ENCODE measurements around the gene RGS2.
A peak's percentile ranks its signal among the peaks of the same experiment; 100 is the strongest.

Gene RGS2

DNA sequence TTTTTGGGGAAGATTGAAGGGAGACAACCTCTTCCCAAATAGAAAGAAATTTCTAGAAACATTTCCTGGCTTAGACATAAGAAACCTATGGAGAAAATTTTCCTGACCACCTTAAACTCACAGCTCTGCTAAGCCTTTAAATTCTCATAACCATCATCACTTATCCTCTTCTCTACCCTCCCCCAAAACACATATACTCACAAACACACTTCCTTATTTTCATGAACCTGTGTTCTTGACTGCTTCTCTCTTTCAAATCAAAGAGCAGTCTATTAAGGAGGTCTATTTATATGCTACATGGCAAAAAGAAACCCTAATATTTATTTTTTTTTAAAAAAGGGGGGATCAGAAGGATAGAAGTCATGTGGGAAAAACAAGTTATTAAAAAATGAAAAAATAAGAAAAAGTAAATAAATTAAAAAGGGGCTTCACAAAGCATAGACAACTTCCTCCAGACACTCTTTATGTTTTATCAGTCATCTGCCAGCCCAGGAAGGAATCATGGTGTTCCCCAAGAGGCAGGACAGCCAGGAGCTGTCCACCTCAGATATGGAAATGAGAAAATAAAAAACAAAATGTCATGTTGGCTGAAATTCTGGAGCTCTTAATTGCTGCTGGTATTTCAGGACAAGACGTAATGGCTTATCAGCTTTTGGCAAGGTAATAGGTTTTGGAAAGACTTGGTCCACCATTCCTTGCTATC lies 12.8 kb upstream of the RGS2 start:
- no peak for DNase-seq (ENCODE audit: low spot score)

- no peak for DNase-seq (ENCODE audit: low spot score)
Observed at GRCh38 chr1:192797143-192797542, 11.7 kb upstream of the RGS2 start.

DNA sequence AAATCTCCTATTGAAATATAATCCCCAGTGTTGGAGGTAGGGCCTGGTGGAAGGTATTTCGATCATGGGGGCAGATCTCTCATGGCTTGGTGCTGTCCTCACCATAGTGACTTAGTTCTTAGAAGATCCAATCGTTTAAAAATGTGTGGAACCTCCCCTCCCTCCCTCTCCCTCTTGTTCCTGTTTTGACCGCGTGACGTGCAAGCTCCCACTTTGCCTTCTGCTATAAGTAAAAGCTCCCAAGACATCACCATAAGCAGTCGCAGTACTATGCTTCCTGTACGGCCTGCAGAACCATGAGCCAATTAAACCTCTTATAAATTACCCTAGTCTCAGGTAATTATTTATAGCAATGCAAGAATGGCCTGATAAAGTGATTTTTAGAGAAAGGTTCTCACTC lies 10.9 kb upstream of the RGS2 start:
- no peak for DNase-seq (ENCODE audit: low spot score)

DNA sequence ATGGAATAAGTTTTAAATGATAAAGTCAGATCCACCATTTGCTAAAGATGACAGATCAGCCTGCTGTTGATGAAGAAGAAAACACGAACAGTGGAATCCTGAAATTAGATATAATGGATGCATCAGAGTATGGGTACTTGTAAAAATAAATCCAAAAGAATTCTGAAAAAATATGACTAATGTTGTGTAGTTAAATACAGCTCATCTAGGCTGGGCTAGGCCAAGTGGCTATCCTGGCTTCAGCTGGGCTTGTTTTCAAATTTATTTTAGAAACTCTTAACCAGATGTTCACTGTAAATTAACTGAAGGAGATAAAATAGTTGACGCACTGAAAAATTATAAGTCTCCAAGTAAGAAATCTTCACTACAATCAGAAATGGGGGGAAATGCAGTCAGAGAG lies 7.4 kb upstream of the RGS2 start:
- DNase-seq (ENCODE audit: low spot score) = no peak

DNA sequence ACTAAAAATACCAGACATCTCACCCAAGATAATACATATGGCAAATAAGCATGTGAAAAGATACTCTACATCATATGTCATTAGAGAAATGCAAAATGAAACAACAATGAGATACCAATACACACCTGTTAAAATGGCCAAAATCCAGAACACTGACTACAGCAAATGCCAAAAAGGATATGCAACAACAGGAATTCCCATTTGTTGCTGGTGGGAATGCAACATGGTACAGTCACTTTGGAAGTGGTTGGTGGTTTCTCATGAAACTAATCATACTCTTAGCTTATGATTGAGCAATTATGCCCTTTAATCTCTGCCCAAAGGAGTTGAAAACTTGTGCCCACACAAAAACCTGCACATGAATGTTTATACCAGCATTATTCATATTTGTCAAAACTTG lies 6.4 kb upstream of the RGS2 start:
- no peak for DNase-seq (ENCODE audit: low spot score)

DNA sequence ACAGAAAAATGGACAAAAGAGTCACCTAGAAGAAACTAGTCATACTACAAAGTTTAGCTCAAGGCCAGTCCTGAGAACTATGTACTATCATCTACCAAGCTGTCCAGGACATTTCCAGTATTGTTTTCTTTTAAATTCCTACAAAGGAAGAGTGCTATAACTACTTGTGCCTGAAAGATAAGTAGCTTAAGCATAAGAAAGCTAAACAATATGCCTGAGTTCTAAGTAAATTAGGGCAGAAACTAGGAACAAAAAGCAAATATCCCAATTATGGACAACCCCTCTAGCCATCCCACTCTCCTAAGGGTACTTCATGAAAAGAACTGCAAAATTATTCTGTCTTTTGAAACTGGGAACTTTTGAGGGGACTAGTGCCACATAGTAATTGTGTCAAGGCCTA lies 5.3 kb upstream of the RGS2 start:
- no peak for DNase-seq (ENCODE audit: low spot score)

GRCh38 chr1:192805832-192806323 lies 3.0 kb upstream of the RGS2 start:
- peak; percentile 63 for DNase-seq (ENCODE audit: low spot score)

DNA sequence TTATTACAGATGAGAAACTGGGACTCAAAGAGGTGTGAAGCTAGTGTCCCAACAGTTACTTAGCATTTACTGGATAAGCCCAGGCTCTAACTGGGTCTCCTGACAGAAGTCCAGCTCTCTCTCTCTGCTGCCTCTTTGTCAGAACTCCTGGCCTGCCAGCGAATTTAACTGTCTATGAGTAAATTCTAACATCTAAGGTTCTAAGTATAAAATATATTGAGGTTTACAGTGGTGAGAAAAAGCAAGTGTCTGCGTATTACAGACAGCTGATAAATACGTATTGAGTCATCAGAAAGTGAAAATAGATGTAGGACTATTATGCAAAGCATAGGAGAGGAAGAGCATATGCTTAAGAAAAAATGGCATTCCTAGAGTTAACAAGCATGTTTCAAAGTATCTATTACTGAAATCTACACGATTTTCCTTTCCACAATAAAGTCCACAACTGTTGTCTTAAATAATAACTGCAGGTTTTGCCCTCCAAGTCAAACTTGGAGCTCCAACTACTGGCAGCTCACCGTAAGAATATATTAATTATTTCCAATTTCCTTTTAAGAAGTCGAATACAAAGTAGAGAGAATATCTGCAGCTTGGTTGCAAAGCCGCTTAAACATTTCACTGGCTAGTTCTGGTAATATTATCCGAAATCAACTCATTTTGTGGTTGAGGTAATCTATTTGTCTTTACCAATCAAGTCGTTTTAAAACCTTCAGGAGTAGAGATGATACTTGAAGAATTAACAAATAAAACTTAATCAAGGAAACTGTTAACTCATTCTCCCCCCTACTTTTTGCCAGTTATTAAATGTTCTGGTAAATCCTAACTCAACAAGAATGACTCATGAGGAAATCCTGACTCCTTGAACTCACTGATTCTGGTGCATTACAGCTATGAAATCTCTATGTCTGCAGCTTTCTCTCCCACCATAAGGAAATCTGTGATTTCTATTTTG lies 1.4 kb upstream of the RGS2 start:
- peak; percentile 24 for DNase-seq (ENCODE audit: low spot score)

DNA sequence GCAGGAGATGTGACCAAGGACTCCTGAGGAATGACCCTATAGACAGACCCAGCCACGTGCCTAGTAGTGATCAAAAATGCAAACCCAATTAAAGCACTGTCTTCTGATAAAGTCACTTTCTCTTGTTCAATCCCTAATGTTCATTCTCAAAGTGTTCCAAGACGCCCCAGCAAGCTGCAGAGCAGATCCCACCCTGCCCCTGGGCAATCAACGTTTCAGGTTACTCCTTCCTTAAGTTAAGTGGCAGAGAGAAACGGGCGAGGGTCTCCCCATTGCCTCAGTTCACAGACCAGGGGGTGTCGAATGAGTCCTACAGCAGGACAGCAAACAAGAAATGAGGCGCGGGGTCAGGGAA lies 699 bp upstream of the RGS2 start:
- no peak for DNase-seq (ENCODE audit: low spot score)

DNA sequence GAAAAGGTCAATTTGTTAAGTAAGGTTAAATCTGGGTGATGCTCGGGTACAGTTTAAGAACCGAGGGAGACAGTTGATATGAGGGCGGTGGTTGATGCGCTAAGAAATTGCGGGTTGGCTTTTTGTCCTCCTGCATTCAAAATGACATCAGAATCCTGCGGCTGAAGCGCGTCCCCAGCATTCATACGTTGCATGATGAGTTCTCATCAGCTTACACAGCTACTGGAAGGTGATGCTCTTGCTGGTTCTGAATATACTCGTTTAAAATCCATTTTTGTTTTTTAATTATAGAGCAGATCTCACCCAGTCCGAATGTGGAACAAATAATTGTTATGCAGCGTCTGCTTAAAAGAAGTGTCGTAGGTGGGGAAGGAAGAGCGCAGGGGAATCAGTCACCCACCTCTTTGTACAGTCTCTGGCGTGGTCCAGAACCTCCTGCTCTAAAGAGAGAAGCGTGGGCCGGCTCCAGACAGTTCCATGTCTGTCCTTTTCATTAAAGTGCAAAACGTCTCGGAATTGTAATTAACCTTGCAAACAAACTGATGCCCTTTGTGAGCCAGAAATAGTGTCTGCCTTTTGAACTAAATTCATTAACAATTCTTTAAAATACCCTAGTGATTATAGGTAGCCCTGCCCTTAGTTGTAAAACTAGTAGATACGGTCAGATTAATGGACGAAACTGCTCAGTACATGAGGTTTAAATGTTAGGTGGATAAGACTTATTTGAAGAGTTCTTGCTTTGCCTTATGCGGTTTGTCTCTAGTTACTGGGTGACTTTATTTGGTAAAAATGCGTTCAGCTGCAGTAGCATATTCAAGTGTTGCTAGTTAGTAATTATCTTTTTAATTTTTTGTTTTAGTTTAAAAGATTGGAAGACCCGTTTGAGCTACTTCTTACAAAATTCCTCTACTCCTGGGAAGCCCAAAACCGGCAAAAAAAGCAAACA lies 741 bp downstream of the RGS2 start:
- peak; percentile 15 for DNase-seq (ENCODE audit: low spot score)

- peak; percentile 10 for DNase-seq (ENCODE audit: low spot score)
Observed at GRCh38 chr1:192810253-192810880, 1.5 kb downstream of the RGS2 start.

DNA sequence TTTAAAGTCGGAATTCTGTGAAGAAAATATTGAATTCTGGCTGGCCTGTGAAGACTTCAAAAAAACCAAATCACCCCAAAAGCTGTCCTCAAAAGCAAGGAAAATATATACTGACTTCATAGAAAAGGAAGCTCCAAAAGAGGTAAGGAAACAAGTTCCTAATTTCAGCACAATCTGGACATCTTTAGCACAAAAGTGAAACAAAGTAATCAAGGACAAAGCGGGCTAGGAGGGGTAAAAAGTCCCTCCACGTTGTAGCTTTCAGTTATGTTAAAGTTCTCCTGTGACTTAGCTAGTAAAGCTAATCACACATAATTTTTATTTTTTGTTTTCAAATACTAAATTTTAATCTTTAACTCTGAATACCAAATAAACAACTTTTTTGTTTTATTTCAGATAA lies 2.2 kb downstream of the RGS2 start:
- DNase-seq (ENCODE audit: low spot score) = no peak

DNA sequence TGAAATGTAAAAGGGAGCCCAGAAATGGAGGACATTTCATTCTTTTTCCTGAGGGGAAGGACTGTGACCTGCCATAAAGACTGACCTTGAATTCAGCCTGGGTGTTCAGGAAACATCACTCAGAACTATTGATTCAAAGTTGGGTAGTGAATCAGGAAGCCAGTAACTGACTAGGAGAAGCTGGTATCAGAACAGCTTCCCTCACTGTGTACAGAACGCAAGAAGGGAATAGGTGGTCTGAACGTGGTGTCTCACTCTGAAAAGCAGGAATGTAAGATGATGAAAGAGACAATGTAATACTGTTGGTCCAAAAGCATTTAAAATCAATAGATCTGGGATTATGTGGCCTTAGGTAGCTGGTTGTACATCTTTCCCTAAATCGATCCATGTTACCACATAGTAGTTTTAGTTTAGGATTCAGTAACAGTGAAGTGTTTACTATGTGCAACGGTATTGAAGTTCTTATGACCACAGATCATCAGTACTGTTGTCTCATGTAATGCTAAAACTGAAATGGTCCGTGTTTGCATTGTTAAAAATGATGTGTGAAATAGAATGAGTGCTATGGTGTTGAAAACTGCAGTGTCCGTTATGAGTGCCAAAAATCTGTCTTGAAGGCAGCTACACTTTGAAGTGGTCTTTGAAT lies 2.9 kb downstream of the RGS2 start:
- no peak for DNase-seq (ENCODE audit: low spot score)

DNA sequence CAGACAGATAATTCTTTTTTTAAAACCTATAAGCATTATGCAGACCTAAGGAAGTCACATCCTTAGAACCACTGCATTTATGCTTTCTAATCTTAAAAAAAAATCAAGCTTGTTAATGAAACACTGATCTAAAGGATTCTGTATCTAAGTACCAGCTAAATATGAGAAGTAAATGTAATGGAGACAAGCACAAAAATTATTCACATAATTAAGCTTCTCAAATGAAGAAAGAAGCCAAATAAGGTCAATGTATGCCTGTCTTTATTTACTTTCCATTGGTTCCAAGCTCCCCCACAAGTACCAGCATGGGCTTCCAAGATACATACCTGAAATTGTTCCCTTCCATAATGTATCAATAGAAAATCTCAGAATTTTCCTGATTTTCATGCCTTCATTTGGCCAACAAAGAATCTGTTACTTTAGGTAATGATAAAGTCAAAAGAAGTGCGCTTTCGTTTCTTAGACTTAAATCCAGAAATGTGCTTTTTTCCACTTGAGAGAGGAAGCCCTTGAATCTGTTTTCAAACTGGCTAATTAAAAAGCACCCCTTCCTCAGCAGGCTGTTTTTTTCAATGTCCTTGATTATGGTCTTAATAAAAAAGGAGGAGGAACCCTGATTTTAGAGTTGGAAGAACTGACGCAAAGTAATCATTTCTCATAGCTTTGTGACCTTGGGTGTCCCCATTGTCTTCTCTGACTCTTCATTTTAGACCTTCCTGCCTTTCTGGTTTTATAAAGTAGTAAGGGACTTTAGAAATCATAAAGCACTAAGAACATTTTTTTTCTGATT lies 3.8 kb downstream of the RGS2 start:
- DNase-seq (ENCODE audit: low spot score) = no peak

- DNase-seq (ENCODE audit: low spot score) = no peak
Observed at GRCh38 chr1:192814805-192815204, 6.0 kb downstream of the RGS2 start.

DNA sequence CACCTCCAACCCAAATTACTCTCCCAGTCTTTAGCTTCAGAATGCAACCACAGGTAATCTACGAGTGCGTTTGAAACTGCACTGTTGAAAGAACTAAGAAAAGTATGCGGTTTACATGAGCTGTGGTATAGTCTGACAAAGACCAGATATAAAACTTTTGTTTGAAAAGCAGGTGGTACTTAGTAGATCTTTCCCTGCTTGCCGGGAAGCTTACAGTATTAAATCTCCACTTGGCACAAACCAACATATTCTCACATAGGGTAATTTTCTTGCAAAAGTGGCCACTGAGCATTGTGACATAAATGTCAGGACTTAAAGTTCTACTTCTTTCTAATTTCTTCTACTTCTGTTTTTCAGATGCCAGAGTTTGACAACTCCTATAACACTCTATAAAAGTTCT lies 8.4 kb downstream of the RGS2 start:
- no peak for DNase-seq (ENCODE audit: low spot score)

DNA sequence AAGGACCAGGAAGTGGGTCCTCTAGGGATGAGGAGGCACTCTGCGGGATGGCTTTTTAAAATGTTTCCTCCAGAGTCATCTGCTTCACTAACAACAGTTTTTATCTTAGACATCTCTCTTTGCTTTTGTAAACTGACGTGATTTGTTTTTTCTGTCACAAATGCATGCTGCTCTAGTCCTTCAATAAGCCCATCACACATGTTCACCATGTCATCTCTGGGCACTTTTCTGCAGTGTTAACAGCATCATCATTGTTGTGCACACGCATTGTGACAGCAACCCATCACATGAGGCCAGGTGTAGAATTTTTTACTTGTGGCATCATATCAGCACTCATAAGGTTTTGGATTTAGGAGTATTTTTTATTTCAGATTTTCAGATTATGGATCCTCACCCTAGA lies 12.5 kb downstream of the RGS2 start:
- no peak for DNase-seq (ENCODE audit: low spot score)

DNA sequence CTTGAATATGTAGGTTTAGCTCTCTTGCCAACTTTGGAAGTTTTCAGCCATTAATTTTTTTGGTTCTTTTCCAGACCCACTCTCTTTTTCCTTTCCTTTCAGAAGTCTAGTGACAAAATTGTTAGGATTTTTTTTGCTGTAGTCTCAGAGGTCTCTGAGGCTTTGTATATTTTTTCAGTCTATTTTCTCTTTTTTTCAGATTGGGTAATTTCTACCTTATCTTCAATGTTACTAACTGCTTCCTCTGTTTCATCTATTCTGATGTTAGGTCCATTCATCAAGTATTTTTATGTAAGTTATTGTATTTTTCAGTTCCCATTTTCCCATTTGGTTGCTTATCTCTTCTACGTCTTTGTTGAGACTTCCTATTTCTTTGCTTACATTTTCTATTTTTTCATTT lies 15.7 kb downstream of the RGS2 start:
- no peak for DNase-seq (ENCODE audit: low spot score)

GRCh38 chr1:192826791-192827546 lies 18.1 kb downstream of the RGS2 start:
- no peak for DNase-seq (ENCODE audit: low spot score)
